ENCODE data around the gene SPDYE4.

The SPDYE4 gene

GRCh38 chr17:8712698-8713097 is 45.6 kb downstream of the SPDYE4 start:
- no peak for DNase-seq (ENCODE audit: low read depth)

- no peak for DNase-seq (ENCODE audit: low read depth)
Observed at GRCh38 chr17:8711291-8711690, 47.1 kb downstream of the SPDYE4 start.

GRCh38 chr17:8710813-8711212 is 47.5 kb downstream of the SPDYE4 start:
- DNase-seq (ENCODE audit: low read depth): no peak

- no peak for DNase-seq (ENCODE audit: low read depth)
Observed at GRCh38 chr17:8709006-8709405, 49.3 kb downstream of the SPDYE4 start.

- DNase-seq (ENCODE audit: low read depth): no peak
Observed at GRCh38 chr17:8708025-8708461, 50.3 kb downstream of the SPDYE4 start.

- no peak for DNase-seq (ENCODE audit: low read depth)
Observed at GRCh38 chr17:8707332-8708024, 50.9 kb downstream of the SPDYE4 start.

GRCh38 chr17:8706431-8706830 is 51.9 kb downstream of the SPDYE4 start:
- DNase-seq (ENCODE audit: low read depth): no peak

GRCh38 chr17:8705427-8705826 is 52.9 kb downstream of the SPDYE4 start:
- DNase-seq (ENCODE audit: low read depth): no peak

- DNase-seq (ENCODE audit: low read depth): no peak
Observed at GRCh38 chr17:8703001-8703400, 55.3 kb downstream of the SPDYE4 start.

- no peak for DNase-seq (ENCODE audit: low read depth)
Observed at GRCh38 chr17:8701754-8702153, 56.6 kb downstream of the SPDYE4 start.

- DNase-seq (ENCODE audit: low read depth): no peak
Observed at GRCh38 chr17:8701221-8701620, 57.1 kb downstream of the SPDYE4 start.
